Measurements from ENCODE around the gene PDGFRB. TPM values are rescaled to one million over a fixed set of nuclear protein-coding genes. Genes with fewer than 3 reads are reported as not detected.

The PDGFRB gene
- total and polyA plus RNA-seq, 5 donors from 2014 or later = 0.03 TPM; not detected in 4

- Mint-ChIP-seq H3K27me3 (peaks cover 13% of the 10 kb centered on the region), H3K27ac (no peak overlapping the region), H3K36me3 (no peaks in the 10 kb centered on the region), H3K9me3 (no peaks in the 10 kb centered on the region), H3K4me1 (peaks cover 0 to 8% (median 1%) of the 10 kb centered on the region in 4 donors), H3K4me3 (no peak overlapping the region)
- Histone ChIP-seq H3K27ac (ENCODE audit: insufficient read depth, low read length, poor library complexity, severe bottlenecking) (no peak overlapping the region), H3K4me1 (ENCODE audit: control insufficient read depth, insufficient read depth, low read length, poor library complexity, severe bottlenecking) (no peaks in the 10 kb centered on the region), H3K36me3 (ENCODE audit: control insufficient read depth, insufficient read depth, low read length) (no peaks in the 10 kb centered on the region), H3K4me3 (ENCODE audit: low read depth, low read length) (no peak overlapping the region), H3K9me3 (ENCODE audit: control insufficient read depth in 2 of 2, low read length in 2 of 2) (no peaks in the 10 kb centered on the region), H3K27me3 (ENCODE audit: control insufficient read depth, insufficient read depth, low read length) (no peaks in the 10 kb centered on the region)
- ATAC-seq (ENCODE audit: low read depth in 2 of 2) = no peak
- no peak for DNase-seq
These were observed 89.2 kb downstream of the PDGFRB start for GRCh38 chr5:150066436-150066835.

GRCh38 chr5:150065886-150066285 is 89.8 kb downstream of the PDGFRB start:
- no peaks in the 10 kb centered on the region for H3K9me3 Mint-ChIP-seq
- no peaks in the 10 kb centered on the region for H3K9me3 ChIP-seq (ENCODE audit: control insufficient read depth in 2 of 2, low read length in 2 of 2)
- no peaks in the 10 kb centered on the region for H3K36me3 Mint-ChIP-seq

GRCh38 chr5:150065346-150065745 is 90.3 kb downstream of the PDGFRB start:
- Histone ChIP-seq H3K9me3 (ENCODE audit: control insufficient read depth in 2 of 2, low read length in 2 of 2) (no peaks in the 10 kb centered on the region), H3K27me3 (ENCODE audit: control insufficient read depth, insufficient read depth, low read length) (no peaks in the 10 kb centered on the region), H3K27ac (ENCODE audit: insufficient read depth, low read length, poor library complexity, severe bottlenecking) (no peak overlapping the region), H3K36me3 (ENCODE audit: control insufficient read depth, insufficient read depth, low read length) (no peaks in the 10 kb centered on the region), H3K4me1 (ENCODE audit: control insufficient read depth, insufficient read depth, low read length, poor library complexity, severe bottlenecking) (no peaks in the 10 kb centered on the region), H3K4me3 (ENCODE audit: low read depth, low read length) (no peak overlapping the region)
- Mint-ChIP-seq H3K4me3 (no peak overlapping the region), H3K27me3 (peaks cover 13% of the 10 kb centered on the region), H3K9me3 (no peaks in the 10 kb centered on the region), H3K4me1 (peaks cover 0 to 8% (median 1%) of the 10 kb centered on the region in 4 donors), H3K27ac (no peak overlapping the region), H3K36me3 (no peaks in the 10 kb centered on the region)
- DNase-seq (no peak), ATAC-seq (ENCODE audit: low read depth in 2 of 2) (no peak)

More at GRCh38 chr5:150065886-150066285, 89.8 kb downstream of the PDGFRB start:
- H3K4me3 Mint-ChIP-seq = no peak overlapping the region
- DNase-seq = no peak
- Histone ChIP-seq H3K4me3 (ENCODE audit: low read depth, low read length) (no peak overlapping the region), H3K27ac (ENCODE audit: insufficient read depth, low read length, poor library complexity, severe bottlenecking) (no peak overlapping the region), H3K36me3 (ENCODE audit: control insufficient read depth, insufficient read depth, low read length) (no peaks in the 10 kb centered on the region), H3K4me1 (ENCODE audit: control insufficient read depth, insufficient read depth, low read length, poor library complexity, severe bottlenecking) (no peaks in the 10 kb centered on the region), H3K27me3 (ENCODE audit: control insufficient read depth, insufficient read depth, low read length) (no peaks in the 10 kb centered on the region)
- ATAC-seq (ENCODE audit: low read depth in 2 of 2) = no peak
- peaks cover 0 to 8% (median 1%) of the 10 kb centered on the region in 4 donors for H3K4me1 Mint-ChIP-seq
- H3K27ac Mint-ChIP-seq = no peak overlapping the region
- H3K27me3 Mint-ChIP-seq = peaks cover 13% of the 10 kb centered on the region

- H3K27ac ChIP-seq (ENCODE audit: insufficient read depth, low read length, poor library complexity, severe bottlenecking) = no peak overlapping the region
- H3K4me1 Mint-ChIP-seq = peaks cover 0 to 8% (median 1%) of the 10 kb centered on the region in 4 donors
- no peak for DNase-seq
- H3K9me3 ChIP-seq (ENCODE audit: control insufficient read depth in 2 of 2, low read length in 2 of 2) = no peaks in the 10 kb centered on the region
- H3K9me3 Mint-ChIP-seq = no peaks in the 10 kb centered on the region
- no peaks in the 10 kb centered on the region for H3K4me1 ChIP-seq (ENCODE audit: control insufficient read depth, insufficient read depth, low read length, poor library complexity, severe bottlenecking)
- no peaks in the 10 kb centered on the region for H3K36me3 Mint-ChIP-seq
- no peak overlapping the region for H3K27ac Mint-ChIP-seq
- peaks cover 13% of the 10 kb centered on the region for H3K27me3 Mint-ChIP-seq
- H3K36me3 ChIP-seq (ENCODE audit: control insufficient read depth, insufficient read depth, low read length) = no peaks in the 10 kb centered on the region
- no peak for ATAC-seq (ENCODE audit: low read depth in 2 of 2)
- no peak overlapping the region for H3K4me3 Mint-ChIP-seq
- no peak overlapping the region for H3K4me3 ChIP-seq (ENCODE audit: low read depth, low read length)
- H3K27me3 ChIP-seq (ENCODE audit: control insufficient read depth, insufficient read depth, low read length) = no peaks in the 10 kb centered on the region
These were observed 90.9 kb downstream of the PDGFRB start for GRCh38 chr5:150064681-150065220.

Other genes starting within 250 kb of the PDGFRB start
- gene PDE6A, start 211.1 kb downstream of the PDGFRB start, total RNA-seq = not detected
- gene PDE6A, start 211.1 kb downstream of the PDGFRB start, polyA plus RNA-seq = not detected
- gene SLC26A2, start 195.1 kb downstream of the PDGFRB start, total RNA-seq = 6.7 TPM
- 1 to 10 TPM; 2.7 to 6.0 (median 3.6) TPM for gene SLC26A2, start 195.1 kb downstream of the PDGFRB start, polyA plus RNA-seq
- gene TIGD6, start 155.2 kb downstream of the PDGFRB start, total RNA-seq = 2.8 TPM
- gene TIGD6, start 155.2 kb downstream of the PDGFRB start, polyA plus RNA-seq = 1 to 10 TPM; 2.4 to 3.5 (median 3.0) TPM
- gene HMGXB3, start 155.1 kb downstream of the PDGFRB start, total RNA-seq = 51.5 TPM
- gene HMGXB3, start 155.1 kb downstream of the PDGFRB start, polyA plus RNA-seq = 10 to 100 TPM; 11.0 to 13.1 (median 12.5) TPM
- not detected for gene CSF1R, start 69.3 kb downstream of the PDGFRB start, total RNA-seq
- gene CSF1R, start 69.3 kb downstream of the PDGFRB start, polyA plus RNA-seq = 1 to 10 TPM in 2 of 4 donors, under 1 TPM in 2; 0.60 to 1.2 (median 0.97) TPM
- gene CDX1, start 10.9 kb upstream of the PDGFRB start, total RNA-seq = not detected
- gene CDX1, start 10.9 kb upstream of the PDGFRB start, polyA plus RNA-seq = not detected
- not detected for gene SLC6A7, start 34.2 kb upstream of the PDGFRB start, total RNA-seq
- not detected for gene SLC6A7, start 34.2 kb upstream of the PDGFRB start, polyA plus RNA-seq
- not detected for gene CAMK2A, start 133.9 kb upstream of the PDGFRB start, total RNA-seq
- gene CAMK2A, start 133.9 kb upstream of the PDGFRB start, polyA plus RNA-seq = not detected
- gene ARSI, start 147.1 kb upstream of the PDGFRB start, total RNA-seq = not detected
- gene ARSI, start 147.1 kb upstream of the PDGFRB start, polyA plus RNA-seq = not detected
- 58.3 TPM for gene TCOF1, start 201.9 kb upstream of the PDGFRB start, total RNA-seq
- 1 to 10 TPM; 2.7 to 5.6 (median 3.4) TPM for gene TCOF1, start 201.9 kb upstream of the PDGFRB start, polyA plus RNA-seq